NCI-H187 treated with DMSO at 0.1 percent for 48 hours (cell line): ENCODE results near the gene GRIK4.

Experiments used
- DNase-seq: peaks from one replicate; lab custom pipeline; 2025; lab: John Stamatoyannopoulos, UW

Gene GRIK4

DNA sequence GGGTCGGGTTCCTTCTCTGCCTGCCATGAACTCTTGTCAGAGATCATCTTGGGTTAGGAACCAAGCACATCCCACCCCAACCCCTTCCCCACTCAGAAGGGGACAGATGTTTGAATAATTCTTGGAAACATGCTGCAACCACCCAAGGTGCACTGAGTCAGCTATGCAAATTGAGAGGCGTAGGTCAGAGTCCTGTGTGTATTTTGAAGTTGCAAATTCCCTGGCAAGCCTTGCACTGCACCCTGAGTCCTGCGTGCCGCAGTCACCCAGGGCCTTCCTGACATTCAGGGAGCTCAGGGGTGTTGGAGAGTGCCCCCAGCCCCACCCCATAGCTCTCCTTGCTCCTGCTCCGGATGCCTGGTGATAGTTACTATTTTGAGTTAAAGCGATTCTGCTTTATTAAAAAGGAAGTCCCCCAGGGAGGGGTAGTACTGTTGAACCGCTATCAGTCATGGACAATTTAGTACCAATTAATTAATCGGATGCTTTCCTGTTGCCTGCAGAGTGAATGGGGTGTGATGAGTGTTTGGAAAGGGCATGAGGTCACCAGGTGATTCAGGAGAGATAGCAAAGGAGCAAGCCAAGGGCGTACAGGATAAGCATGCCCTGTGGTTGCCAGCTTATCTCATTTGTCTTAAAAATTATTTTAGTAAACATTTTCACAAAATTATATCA lies 123.7 kb downstream of the GRIK4 start:
- DNase-seq: no peak

DNA sequence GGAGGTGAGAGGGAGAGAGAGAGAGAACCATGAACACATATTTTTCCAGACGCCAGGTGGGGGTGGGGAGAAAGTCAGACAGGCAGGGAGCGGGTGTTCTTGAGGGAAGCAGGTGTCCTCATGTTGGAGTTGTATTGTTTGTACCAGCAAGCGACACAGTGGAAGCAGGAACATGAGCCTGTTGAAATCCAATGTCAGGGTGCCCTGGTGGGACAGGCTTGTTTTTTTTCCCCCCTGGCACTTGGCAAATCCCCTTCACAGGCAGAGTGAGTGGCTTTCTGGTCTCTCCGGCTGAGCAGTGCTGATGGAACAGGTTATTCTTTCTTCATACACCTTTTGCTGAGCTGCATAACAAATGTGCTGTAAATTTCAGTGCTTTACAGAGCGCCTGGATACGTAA lies 125.6 kb downstream of the GRIK4 start:
- no peak for DNase-seq

DNA sequence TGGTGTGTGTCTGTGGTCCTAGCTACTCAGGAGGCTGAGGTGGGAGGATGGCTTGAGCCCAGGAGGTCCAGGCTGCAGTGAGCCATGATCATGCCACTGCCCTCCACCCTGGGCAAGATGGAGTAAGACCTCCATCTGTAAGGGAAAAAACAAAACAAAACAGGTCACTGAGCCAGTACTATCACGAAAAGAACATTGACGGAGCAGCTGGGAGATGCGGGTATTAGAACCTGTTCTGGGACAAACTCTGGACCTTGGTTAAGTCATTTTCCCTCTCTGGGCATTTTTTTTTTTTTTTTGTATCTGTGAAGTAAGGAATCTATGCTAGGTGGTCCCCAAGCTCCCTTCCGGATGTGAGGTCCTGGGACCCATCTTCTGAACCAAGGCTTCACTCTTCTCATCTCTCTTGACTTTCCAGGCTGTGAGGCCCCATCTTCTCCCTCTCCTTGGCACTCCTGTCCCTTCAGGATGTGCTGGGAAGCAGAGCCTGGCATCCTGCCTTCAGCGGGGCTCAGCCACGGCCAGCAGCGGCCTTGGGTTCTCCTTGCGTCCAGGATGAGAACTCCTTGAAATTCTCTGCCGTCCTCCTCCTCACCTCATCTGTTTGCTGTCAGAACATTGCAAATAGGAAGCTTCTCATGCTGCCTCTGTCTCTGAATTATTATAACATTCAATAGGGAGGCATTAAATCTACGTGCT lies 130.8 kb downstream of the GRIK4 start:
- no peak for DNase-seq

DNA sequence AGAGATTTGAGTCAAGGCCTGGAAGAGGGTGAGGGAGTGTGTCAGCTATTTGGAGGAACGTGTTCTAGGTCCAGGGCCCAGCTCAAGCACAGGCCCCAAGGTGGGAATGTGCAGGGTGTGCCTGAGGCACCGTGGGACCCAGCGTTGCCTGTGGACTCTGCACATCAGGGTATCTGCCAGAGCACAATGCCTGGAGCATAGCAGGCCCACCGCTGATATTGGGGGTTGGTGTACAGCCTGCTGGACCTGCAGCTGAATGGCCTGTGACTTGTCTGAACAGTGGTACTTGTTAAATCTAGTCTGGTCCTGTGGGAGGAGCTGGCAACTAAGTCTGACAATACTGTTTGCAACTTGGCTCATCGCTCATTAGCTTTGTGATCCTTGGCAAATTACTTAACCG lies 131.7 kb downstream of the GRIK4 start:
- DNase-seq: no peak

DNA sequence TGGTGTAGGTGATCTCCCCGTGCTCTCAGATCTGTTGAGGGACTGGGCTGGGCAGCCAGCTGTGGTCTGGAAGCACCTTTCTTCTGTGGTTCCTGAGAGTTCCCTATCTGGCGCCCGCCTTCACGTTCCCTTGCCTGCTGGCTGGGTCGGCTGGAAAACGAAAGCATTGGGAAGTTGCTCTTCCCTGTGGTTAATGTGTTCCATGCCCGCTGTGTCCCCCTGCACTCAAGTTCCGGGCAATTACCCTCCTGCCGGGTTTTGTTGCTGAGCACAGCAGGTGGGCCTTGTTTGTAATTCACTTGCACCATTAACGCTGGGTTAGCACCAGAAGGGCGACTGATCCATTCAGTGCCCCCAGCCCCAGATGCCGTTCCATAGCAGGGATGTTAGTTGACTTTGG lies 134.1 kb downstream of the GRIK4 start:
- peak; percentile 46 for DNase-seq

DNA sequence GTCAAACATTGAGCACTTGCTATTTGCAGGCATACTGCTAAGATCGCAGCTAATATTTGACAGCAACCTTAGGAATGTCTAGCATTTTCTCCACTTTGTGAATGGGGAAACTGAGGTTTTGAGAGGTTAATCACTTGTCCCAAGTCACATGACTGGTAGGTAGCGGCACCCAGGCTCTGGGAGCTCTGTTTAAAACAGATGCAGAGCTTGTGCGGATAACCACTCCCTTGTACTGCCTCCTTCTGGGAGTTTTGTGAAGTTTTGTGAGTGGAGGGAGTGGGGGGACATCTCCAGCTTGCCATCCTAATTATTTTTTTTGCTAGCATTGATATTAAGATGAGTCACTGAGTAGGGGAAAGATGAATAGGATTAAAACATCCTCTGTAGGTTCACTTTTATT lies 134.7 kb downstream of the GRIK4 start:
- DNase-seq: no peak

DNA sequence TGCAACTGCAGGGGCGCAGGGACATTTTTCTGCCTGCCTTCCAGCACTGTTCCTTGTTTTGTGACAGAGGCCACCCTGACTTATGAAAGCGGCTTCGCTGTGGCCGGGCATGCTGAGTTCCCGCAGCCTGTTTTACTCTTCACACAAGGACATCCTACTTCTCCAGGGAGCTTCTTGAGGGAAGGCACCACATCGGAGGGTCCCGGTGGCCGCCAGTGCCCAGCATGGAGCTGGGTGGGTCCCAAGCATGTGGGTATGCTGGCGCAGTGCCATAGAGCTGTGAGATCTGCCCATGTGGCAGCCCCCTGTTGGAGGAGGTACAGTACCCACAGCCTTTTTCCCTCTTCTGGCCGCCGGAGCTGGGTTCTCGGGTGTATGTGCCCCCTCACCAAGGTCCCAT lies 136.1 kb downstream of the GRIK4 start:
- DNase-seq: no peak

DNA sequence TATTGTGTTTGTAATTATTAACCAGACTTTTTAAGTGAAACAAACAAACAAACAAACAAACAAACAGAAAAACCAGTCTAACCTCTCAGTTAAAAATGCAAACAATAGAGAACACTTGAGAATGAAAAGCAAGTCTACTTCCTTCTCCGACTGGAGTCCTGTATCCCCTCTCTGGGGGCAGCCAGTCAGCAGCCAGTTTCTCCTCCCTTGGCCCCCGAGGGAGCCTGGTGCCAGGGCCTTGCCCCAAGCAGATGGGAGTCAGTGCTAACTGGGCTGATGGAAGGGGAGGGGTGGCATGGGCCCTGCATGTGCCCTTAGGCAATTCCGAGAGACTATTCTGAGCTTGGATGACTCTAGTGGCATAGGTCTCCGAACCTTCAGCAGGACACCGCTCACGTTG lies 137.2 kb downstream of the GRIK4 start:
- no peak for DNase-seq

DNA sequence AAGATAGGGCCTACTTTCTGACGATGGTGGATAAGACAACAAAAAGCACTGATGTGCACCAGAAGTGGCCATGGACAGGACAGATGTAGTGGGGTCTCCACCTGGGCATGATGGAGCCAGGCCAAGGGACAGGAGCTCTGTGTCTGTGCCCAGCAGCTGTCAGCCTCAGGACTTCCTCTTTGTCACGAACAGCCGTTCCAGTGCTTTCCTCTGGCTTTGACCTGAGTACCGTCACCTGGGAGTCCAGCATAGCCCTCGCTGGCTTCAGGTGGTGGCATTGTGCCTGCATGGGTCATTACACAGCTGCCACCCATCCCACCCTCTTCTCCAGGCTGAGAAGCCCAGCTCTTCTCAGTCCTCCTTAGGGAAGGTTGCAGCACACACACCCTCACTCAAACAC lies 137.8 kb downstream of the GRIK4 start:
- no peak for DNase-seq

DNA sequence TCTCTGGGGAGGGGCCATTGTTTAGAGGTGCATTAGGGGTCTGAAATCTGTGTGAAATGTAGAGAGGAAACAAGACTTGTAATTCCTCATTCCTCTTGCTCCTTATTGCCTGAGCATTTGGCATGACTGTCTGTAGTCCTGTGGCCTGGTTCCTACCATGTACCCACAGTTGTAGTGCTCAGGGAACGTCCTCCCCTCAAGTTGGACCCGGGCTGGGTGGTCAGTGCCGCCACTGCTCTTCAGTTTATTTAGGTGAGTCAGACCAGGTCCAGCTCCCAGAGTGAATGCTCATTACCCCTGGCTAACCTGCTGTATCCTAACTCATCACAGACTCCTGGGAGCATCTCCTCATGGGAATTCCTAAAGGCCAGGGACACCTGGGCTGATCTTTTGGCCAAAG lies 139.8 kb downstream of the GRIK4 start:
- no peak for DNase-seq

DNA sequence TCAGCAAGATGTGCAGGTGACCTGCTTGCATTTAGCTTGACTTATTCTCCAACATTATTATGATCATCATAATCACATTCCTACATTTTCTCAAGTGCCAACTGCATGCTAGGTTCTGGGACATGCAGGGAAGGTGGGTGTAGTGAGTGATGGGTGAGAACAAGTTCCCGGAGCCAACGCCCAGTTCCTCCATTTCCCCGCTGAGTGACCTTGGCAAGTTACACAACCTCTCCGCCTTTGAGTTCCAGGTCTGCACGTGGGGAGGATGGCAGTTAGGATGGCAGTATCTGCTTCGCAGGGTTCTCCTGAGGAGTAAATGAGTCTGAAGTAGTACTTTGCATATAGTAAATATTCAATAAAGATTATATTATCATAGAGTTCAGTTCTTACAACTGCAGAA lies 140.3 kb downstream of the GRIK4 start:
- DNase-seq: no peak

DNA sequence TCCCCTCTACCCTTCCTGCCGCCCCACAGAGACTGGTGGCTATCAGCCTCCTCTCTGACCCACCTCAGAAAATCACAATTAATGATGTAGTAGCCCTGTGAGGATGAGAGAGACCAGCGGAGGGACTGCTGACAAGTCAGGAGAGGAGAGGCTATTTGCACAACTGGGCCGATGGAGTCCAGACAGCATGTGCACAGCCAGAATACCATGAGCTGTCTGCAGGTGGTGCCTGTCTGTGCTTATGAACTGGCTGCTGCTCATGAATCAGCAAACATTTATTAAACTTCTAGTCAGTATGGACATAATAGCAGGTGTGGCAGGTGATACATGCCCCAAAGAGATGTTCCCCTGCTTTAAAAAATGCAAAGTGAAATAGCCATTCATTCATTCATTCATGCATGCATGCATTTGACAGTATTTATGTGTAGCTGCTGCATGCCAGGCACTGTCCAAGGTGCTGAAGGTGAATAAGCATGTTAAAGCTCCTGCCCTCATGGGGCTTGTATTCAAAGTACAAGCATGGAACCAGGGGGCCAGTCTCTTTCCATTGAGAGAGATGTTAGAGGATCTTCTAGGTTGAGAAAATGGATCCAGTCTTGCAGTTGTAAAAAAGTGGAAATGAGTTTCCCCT lies 141.3 kb downstream of the GRIK4 start:
- DNase-seq: no peak

DNA sequence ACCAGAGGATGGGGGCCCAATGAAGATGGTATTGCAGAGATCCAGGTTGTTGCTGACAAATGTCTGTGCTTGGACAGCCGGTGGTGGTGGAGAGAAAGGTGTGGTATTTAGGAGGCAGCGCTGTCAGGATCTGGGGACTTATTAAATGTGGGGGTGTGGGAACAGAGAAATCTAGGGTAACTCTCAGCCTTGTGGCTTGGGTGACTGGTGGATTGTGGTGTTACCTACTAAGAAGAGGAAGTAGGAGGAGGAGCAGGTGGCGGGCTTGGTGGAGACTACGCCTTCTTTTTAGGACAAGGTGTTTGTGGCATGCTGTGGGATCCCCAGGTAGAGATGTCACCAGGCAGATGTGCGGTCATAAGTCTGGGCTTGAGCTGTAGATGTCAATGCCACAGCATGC lies 144.0 kb downstream of the GRIK4 start:
- DNase-seq: no peak

DNA sequence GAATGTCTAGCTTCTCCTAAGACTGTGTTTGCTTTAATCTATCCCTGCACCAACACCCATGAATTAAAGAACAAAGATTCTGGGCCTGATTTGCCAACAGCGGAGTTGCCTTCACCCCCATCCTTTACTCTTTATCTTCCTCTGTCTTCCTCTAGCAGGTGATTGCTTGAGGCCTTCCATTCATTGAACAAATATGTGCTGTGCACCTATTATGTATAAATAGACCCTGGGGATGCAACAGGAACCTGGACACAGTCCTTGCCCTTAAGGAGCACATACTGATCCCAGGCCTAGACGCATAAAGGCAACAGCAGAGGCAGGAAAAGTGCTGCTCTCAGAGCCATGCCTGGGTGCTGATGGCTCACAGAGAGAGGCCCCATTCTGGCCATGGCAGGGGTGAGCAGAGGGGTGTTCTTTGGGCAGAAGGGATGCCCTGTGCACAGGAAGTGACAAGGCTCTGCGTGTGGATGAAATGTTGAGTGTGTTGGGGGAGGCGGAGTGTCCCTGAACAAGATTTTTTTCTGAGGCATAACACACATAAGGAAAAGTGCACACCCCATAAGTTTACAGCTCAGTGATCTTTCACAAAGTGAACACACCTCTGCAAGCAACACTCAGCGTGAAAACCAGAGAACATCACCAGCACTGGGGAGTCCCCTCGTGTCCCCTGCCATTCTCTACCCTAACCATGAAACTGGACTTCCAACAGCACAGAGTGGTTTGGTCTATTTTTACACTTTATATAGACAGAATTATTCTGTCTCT lies 145.9 kb downstream of the GRIK4 start:
- no peak for DNase-seq

DNA sequence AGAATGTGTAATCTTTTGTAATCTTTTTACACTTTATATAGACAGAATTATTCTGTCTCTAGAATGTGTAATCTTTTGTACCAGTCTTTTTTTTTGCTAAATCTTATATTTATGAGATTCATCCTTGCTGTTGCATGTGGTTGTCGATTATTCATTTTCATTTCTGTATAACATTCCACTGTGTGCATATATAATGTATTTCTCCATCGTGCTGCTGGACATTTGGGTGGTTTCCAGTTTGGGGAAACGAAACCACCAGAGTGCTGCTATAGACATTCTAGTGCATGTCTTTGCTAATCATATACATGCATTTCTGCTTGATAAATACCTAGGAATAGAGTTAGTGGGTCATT lies 146.5 kb downstream of the GRIK4 start:
- no peak for DNase-seq

DNA sequence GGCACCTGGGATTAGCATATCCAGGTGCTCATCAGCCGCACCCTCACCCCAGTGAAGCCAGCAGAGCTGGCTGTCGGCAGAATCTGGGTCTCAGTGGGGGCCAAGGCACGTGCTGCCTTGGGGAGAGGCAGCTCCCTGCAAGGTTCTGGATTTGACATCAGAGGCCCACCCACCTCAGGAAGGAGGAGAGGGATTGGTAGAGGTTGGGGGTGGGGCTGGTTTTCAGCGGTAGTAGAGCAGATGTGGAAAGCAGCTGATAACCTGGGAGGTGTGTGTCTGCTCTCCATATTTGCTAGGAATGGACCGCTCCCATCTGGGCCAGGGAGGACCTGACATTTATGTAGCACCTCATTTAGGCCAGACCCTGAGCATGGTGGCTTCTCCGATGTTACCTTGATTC lies 147.5 kb downstream of the GRIK4 start:
- no peak for DNase-seq

DNA sequence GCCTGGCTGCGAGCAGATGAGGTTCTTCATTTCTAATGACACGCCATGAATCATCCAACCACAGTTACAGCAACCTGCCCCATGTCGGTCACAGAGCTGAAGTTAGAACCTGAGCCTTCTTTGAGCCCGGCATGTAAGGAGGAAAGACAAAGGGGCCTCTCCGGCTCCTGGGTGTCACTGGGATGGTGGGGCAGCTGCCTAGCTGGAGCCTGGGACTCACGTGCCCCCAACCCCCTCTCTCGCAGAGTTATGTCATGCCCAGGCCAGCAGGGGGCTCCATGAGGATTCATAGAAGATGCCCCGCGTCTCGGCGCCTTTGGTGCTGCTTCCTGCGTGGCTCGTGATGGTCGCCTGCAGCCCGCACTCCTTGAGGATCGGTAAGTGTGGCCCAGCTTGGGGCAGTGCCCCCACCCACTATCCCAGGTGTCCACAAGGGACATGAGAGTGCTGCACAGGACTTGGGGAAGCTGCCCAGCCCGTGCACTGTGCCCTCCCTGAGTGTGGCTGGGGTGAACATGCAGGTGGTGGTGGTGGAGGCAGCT lies 148.5 kb downstream of the GRIK4 start:
- no peak for DNase-seq

DNA sequence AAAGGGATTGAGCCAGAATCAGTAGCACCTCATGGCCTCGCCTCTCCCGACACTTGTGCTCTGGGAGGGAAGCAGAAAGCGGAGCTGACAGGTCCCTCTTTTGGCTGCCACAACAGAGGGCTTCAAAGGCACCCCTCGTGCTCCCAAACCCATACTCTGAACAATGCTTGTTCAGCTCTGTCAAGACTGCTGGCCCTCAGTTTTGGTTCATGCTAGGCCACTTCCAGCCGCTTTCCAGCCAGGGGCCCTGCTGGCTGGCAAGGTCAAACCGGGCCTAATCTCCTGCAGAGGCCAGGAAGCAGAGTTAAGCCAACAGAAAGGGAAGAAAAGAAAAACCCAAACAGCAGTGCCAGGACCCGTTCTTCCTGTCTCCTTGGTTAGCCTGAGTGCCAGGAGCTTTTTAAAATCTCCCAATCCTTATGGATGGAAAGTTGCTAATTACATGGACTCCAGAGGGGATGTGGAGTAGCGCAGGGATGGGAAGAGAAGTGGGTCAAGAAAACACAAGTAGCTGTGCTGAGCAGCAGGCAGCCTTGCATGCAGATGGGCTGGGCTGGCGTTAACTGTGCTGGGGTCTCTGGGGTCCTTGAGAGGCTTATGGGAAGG lies 150.6 kb downstream of the GRIK4 start:
- no peak for DNase-seq

DNA sequence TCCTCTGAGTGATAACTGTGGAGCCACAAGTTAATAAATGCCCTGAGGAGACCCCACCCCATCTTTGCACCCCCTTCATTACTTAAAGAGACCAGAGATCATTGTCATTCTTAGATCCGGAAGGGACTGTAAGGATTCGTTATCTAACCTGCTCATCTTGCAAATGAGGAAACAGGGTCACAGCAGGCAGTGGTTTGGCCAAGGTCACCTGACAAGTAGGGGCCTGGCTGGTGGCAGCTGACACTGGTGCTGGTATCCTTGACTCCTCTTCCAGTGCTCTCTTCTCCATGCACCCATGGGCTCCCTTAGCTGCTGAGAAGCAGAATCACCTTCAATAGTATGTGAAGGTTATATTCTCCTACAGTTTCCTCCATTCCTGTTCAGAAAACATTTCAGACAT lies 151.6 kb downstream of the GRIK4 start:
- DNase-seq: no peak

DNA sequence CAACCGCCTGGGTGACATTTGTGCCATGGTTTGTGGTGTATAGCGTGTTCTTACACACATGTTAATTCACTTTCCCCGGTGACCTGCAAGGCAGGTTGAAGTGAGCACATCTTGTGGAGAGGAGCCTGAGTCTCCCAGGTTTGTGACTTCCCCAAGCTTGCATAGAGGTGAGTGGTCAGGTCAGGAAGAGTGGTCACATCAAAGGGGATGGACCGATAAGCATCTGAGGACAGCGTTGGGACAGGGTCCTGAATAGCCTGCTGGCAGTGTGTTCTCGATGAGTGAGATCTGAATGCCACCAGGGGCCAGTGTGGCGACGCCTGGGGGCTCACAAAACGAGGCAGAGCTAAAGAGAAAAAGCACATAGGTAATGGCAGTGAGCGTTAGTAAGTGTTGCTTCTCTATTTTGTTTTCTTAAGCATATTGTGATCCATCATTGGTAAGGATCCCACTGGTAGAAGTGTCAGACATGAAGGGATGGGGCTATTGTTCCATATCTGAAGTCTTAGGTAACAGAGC lies 154.6 kb downstream of the GRIK4 start:
- no peak for DNase-seq

DNA sequence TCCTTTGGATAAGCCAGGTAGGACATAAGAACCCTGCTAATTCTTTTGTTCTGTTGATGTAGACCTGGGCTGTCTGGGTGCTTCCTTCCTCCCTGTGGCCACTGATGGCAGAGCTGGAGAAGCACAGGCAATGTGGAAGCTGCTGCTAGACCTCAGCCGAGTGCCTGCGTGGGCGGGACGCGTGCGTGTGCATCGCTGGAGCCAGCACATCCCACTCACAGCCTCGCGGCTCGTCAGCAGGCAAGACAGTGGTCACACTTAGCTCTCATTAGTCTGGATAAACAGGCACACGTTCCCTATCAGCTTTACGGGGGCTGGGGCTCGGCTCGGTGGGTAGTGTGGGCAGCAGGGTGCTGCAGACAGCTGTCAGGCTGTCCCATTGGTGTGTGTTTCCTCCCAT lies 155.7 kb downstream of the GRIK4 start:
- DNase-seq: no peak

DNA sequence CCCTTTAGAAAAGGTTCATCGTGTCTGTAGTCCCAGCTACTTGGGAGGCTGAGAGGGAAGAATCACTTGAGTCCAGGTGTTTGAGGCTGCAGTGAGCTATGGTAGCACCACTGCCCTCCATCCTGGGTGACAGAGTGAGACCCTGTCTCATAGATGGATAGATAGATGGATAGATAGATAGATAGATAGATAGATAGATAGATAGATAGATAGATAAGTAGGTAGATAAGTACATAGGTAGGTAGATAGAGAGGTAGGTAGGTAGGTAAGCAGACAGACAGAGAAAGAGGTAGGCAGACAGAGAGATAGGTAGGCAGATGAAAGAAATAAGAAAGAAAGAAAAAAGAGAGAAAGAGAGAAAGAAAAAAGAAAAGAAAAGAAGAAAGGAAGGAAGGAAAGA lies 156.4 kb downstream of the GRIK4 start:
- no peak for DNase-seq
